ENCODE results near the gene POU6F2. TPM values are rescaled to one million over a fixed set of nuclear protein-coding genes. Genes with fewer than 3 reads are reported as not detected.

POU6F2 gene
- total and polyA plus RNA-seq, 5 experiments from 2014 or later, result not detected

DNA sequence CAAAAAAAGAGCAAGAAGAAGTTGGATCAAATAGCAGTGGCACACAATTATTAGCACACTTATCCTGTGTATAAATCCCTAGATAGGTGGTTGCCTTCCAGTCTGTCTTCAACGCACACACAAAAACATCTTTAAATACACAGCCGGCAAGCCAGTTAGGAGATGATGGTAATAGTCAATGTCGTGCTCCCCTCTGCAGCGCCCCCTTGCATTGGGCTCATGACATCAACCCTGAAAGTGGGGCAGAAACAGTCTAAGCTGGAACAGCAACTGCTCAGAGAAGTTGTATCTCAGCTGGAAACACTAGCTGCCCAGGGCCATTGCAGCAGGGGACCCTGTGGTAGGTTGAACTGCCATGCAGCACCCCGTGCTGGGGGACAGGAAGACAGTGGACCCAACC, 409.0 kb downstream of the POU6F2 start:
- POLR2A ChIA-PET, result no interaction called here
- no peaks in the 10 kb centered on the region for H3K4me1 Mint-ChIP-seq
- H3K9me3 Mint-ChIP-seq, result no peaks in the 10 kb centered on the region
- no peak for ATAC-seq
- H3K36me3 Mint-ChIP-seq, result no peaks in the 10 kb centered on the region
- no peak overlapping the region for H3K27ac Mint-ChIP-seq
- H3K27me3 Mint-ChIP-seq, result peaks cover 9 to 45% (median 22%) of the 10 kb centered on the region in 5 donors
- no peak for DNase-seq
- no peak overlapping the region for H3K4me3 Mint-ChIP-seq

DNA sequence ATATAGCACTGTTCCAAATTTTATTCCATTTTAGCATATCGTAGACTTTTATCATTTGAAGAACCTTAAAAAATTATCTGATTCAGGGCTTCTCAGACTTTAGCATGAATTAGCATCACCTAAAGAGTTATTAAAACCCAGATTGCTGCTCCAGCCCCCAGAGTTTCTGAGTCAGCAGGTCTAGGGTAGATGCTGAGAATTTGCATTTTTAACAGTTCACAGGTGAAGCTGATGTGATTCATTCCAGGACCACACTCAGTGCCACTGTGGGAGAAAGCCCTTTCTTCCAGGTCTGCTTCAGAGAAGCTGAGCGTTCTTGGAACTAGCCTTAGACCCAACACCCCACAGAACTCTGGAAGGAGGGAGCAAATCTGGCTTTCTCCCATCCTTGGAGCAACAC, 414.4 kb downstream of the POU6F2 start:
- Mint-ChIP-seq H3K36me3 (no peaks in the 10 kb centered on the region), H3K4me1 (no peaks in the 10 kb centered on the region), H3K9me3 (no peaks in the 10 kb centered on the region), H3K27me3 (peaks cover 5 to 34% (median 21%) of the 10 kb centered on the region in 5 donors), H3K27ac (no peak overlapping the region), H3K4me3 (no peak overlapping the region)
- POLR2A ChIA-PET, result no interaction called here
- ATAC-seq (no peak), DNase-seq (no peak)

GRCh38 chr7:39394105-39394680, 416.5 kb downstream of the POU6F2 start:
- no peak for ATAC-seq
- H3K27ac Mint-ChIP-seq, result no peak overlapping the region
- no peaks in the 10 kb centered on the region for H3K4me1 Mint-ChIP-seq
- POLR2A ChIA-PET, result no interaction called here
- DNase-seq, result no peak
- H3K9me3 Mint-ChIP-seq, result no peaks in the 10 kb centered on the region
- H3K4me3 Mint-ChIP-seq, result no peak overlapping the region
- H3K27me3 Mint-ChIP-seq, result peaks cover 9 to 36% (median 24%) of the 10 kb centered on the region in 5 donors
- H3K36me3 Mint-ChIP-seq, result no peaks in the 10 kb centered on the region

DNA sequence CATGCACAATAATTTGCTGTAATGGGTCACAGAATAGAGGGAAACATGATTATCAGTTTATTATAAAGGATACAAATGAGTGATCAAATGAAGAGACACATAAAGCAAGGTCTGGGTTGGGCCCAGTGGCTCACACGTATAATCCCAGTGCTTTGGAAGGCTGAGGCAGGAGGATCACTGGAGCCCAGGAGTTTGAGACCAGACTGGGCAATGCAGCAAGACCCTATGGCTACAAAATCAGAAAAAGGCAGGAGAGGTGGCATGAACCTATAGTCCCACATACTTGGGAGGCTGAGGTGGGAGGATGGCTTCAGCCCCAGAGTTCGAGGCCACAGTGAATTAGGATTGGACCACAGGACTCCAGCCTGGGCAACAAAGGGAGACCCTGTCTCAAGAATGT, 421.7 kb downstream of the POU6F2 start:
- ATAC-seq, result no peak
- Mint-ChIP-seq H3K36me3 (no peaks in the 10 kb centered on the region), H3K27me3 (peaks cover 11 to 38% (median 22%) of the 10 kb centered on the region in 5 donors), H3K9me3 (no peaks in the 10 kb centered on the region), H3K27ac (no peak overlapping the region), H3K4me1 (no peaks in the 10 kb centered on the region), H3K4me3 (no peak overlapping the region)
- no peak for DNase-seq
- POLR2A ChIA-PET, result no interaction called here

DNA sequence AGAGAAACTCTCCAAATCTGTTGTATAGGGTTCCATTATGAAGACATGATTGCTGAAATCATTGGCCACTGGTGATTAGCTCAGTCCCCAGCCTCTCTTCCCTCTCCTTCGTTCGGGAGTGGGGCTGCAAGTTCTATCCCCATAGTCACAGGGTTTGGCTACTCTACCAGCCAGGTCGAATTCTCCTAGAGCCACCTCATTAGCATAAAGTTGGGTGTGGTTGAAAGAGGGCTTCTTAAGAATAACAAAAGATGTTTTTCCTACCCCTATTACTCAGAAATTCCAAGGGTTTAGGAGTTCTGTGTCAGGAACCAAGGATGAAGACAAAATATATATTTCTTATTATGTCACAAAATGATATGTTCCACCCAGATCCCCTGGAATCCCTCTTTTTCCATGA, 422.3 kb downstream of the POU6F2 start:
- no peak overlapping the region for H3K27ac Mint-ChIP-seq
- H3K4me1 Mint-ChIP-seq, result no peaks in the 10 kb centered on the region
- POLR2A ChIA-PET, result no interaction called here
- no peak overlapping the region for H3K4me3 Mint-ChIP-seq
- peaks cover 11 to 33% (median 17%) of the 10 kb centered on the region in 5 donors for H3K27me3 Mint-ChIP-seq
- no peak for ATAC-seq
- no peak for DNase-seq
- H3K9me3 Mint-ChIP-seq, result no peaks in the 10 kb centered on the region
- H3K36me3 Mint-ChIP-seq, result no peaks in the 10 kb centered on the region

DNA sequence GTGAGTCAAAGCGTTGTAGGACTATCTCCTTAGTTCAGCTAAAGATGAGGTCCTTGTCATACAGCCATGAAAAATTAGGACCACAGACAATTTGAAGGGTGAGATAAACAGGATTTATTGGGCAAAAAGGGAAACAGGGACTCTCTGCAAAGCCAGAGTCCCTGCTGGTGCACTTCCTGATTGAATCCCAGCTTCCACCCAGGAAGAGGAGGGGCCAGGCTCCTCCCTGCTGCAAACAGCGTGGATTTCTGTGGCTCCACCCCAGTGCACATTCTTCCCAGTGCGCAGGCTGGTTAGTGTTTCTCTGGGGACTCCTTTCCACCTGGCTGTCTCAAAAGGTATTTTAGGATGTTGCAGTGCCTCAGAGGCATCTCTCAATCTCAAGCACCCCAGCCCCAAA, 423.1 kb downstream of the POU6F2 start:
- POLR2A ChIA-PET, result no interaction called here
- ATAC-seq (no peak), DNase-seq (no peak)
- Mint-ChIP-seq H3K4me1 (no peaks in the 10 kb centered on the region), H3K4me3 (no peak overlapping the region), H3K27ac (no peak overlapping the region), H3K27me3 (peaks cover 10 to 25% (median 14%) of the 10 kb centered on the region in 5 donors), H3K36me3 (no peaks in the 10 kb centered on the region), H3K9me3 (no peaks in the 10 kb centered on the region)

- POLR2A ChIA-PET, result no interaction called here
- Mint-ChIP-seq H3K9me3 (no peaks in the 10 kb centered on the region), H3K27ac (no peak overlapping the region), H3K36me3 (no peaks in the 10 kb centered on the region), H3K4me1 (no peaks in the 10 kb centered on the region), H3K4me3 (no peak overlapping the region), H3K27me3 (peaks cover 6 to 26% (median 14%) of the 10 kb centered on the region in 5 donors)
- no peak for DNase-seq
- no peak for ATAC-seq
Observed at GRCh38 chr7:39402034-39402433, 424.3 kb downstream of the POU6F2 start.

GRCh38 chr7:39404907-39405306, 427.2 kb downstream of the POU6F2 start:
- POLR2A ChIA-PET, result no interaction called here
- no peak overlapping the region for H3K4me3 Mint-ChIP-seq

GRCh38 chr7:39405581-39405980, 427.9 kb downstream of the POU6F2 start:
- ATAC-seq (no peak), DNase-seq (no peak)
- H3K36me3 Mint-ChIP-seq, result no peaks in the 10 kb centered on the region
- H3K27ac Mint-ChIP-seq, result no peak overlapping the region
- no peaks in the 10 kb centered on the region for H3K4me1 Mint-ChIP-seq
- no peak overlapping the region for H3K4me3 Mint-ChIP-seq
- H3K27me3 Mint-ChIP-seq, result peaks cover 0 to 15% (median 6%) of the 10 kb centered on the region in 5 donors
- H3K9me3 Mint-ChIP-seq, result no peaks in the 10 kb centered on the region
- POLR2A ChIA-PET, result no interaction called here

More at GRCh38 chr7:39404907-39405306, 427.2 kb downstream of the POU6F2 start:
- H3K27ac Mint-ChIP-seq, result no peak overlapping the region
- no peak for DNase-seq
- ATAC-seq, result no peak
- no peaks in the 10 kb centered on the region for H3K9me3 Mint-ChIP-seq
- H3K4me1 Mint-ChIP-seq, result no peaks in the 10 kb centered on the region
- peaks cover 0 to 15% (median 6%) of the 10 kb centered on the region in 5 donors for H3K27me3 Mint-ChIP-seq
- no peaks in the 10 kb centered on the region for H3K36me3 Mint-ChIP-seq

DNA sequence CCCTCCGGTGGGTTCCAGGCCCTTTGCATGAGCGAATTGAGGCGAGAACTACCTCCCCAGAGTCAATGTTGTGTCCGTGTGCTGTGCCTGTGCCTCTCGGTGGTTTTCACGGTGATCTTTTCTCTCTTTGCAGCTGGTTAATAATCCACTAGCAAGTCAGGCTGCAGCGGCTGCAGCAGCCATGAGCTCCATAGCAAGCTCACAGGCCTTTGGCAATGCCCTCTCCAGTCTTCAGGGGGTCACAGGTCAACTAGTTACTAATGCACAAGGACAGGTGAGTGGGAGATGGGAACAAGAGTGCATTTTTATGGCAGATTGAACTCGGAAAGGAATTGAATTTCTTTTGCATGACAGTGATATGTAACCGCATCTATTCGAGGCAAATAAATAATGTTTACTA, 428.8 kb downstream of the POU6F2 start:
- H3K36me3 Mint-ChIP-seq, result no peaks in the 10 kb centered on the region
- POLR2A ChIA-PET, result no interaction called here
- H3K9me3 Mint-ChIP-seq, result no peaks in the 10 kb centered on the region
- H3K4me1 Mint-ChIP-seq, result no peaks in the 10 kb centered on the region
- H3K27me3 Mint-ChIP-seq, result peaks cover 0 to 15% (median 6%) of the 10 kb centered on the region in 5 donors
- H3K27ac Mint-ChIP-seq, result no peak overlapping the region
- ATAC-seq (no peak), DNase-seq (no peak)
- no peak overlapping the region for H3K4me3 Mint-ChIP-seq

DNA sequence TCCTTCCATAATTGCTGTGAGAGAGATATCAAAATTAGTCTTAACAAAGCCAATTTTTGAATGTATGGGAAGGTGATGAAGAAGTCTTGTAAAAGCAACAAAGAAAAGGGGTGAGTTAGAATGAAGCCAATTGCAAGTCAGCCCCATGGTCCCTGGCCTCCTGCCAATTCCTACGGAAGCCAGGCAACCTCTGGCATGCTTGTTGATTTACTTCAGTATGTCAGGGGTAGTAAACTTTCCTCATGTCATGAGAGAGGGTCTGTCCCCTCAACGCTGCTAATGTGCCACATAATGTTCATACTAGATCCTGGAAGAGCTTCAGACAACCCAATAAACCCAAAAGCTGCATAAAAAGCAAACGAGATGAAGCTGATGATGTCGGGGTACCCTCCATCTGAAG, 429.4 kb downstream of the POU6F2 start:
- POLR2A ChIA-PET, result no interaction called here
- DNase-seq, result no peak
- Mint-ChIP-seq H3K27ac (no peak overlapping the region), H3K36me3 (no peaks in the 10 kb centered on the region), H3K27me3 (peaks cover 0 to 15% (median 5%) of the 10 kb centered on the region in 5 donors), H3K4me3 (no peak overlapping the region), H3K9me3 (no peaks in the 10 kb centered on the region), H3K4me1 (no peaks in the 10 kb centered on the region)
- no peak for ATAC-seq

- DNase-seq, result no peak
- H3K4me3 Mint-ChIP-seq, result no peak overlapping the region
- H3K27ac Mint-ChIP-seq, result no peak overlapping the region
- ATAC-seq, result no peak
- H3K27me3 Mint-ChIP-seq, result peaks cover 0 to 15% (median 6%) of the 10 kb centered on the region in 5 donors
- H3K4me1 Mint-ChIP-seq, result no peaks in the 10 kb centered on the region
- POLR2A ChIA-PET, result no interaction called here
- no peaks in the 10 kb centered on the region for H3K36me3 Mint-ChIP-seq
- peaks cover 0 to 2% (median 0%) of the 10 kb centered on the region in 9 donors for H3K9me3 Mint-ChIP-seq
Observed at GRCh38 chr7:39407723-39408122, 430.0 kb downstream of the POU6F2 start.

- no peak overlapping the region for H3K27ac Mint-ChIP-seq
- peaks cover 0 to 15% (median 6%) of the 10 kb centered on the region in 5 donors for H3K27me3 Mint-ChIP-seq
- H3K4me1 Mint-ChIP-seq, result peaks cover under 1 to 4% (median 2%) of the 10 kb centered on the region in 4 donors
- no peaks in the 10 kb centered on the region for H3K36me3 Mint-ChIP-seq
- ATAC-seq (no peak), DNase-seq (no peak)
- H3K9me3 Mint-ChIP-seq, result peaks cover 0 to 2% (median 0%) of the 10 kb centered on the region in 9 donors
- POLR2A ChIA-PET, result no interaction called here
- H3K4me3 Mint-ChIP-seq, result no peak overlapping the region
Observed at GRCh38 chr7:39408906-39409305, 431.2 kb downstream of the POU6F2 start.

- POLR2A ChIA-PET, result interaction anchor here (0.6 kb wide), 1 partner anchor 45 kb away, joined by 4 read pairs; no protein-coding TSS in a partner anchor
- DNase-seq, result no peak
Observed at GRCh38 chr7:39410582-39410981, 432.9 kb downstream of the POU6F2 start.

More at GRCh38 chr7:39410582-39410981, 432.9 kb downstream of the POU6F2 start:
- peaks cover 4 to 16% (median 9%) of the 10 kb centered on the region in 4 donors for H3K4me1 Mint-ChIP-seq
- H3K9me3 Mint-ChIP-seq, result peaks cover 0 to 2% (median 0%) of the 10 kb centered on the region in 9 donors
- H3K27me3 Mint-ChIP-seq, result peaks cover 4 to 15% (median 10%) of the 10 kb centered on the region in 5 donors
- H3K36me3 Mint-ChIP-seq, result no peaks in the 10 kb centered on the region
- H3K4me3 Mint-ChIP-seq, result no peak overlapping the region
- no peak overlapping the region for H3K27ac Mint-ChIP-seq
- ATAC-seq, result no peak
